ENCODE measurements around the gene SHMT2.

DNA sequence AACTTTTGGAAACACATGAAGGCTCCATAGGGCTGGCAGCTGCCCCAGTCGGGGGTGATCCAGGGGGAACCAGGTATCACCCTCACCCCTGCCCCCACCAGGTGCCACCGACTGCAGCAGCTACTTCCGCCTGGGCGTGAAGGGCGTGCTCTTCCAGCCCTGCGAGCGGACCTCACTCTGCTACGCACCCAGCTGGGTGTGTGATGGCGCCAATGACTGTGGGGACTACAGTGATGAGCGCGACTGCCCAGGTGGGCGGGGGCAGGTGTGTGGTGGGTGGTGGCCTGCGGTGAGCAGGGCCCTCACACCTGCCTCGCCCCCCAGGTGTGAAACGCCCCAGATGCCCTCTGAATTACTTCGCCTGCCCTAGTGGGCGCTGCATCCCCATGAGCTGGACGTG, 35.3 kb upstream of the SHMT2 start:
- TF ChIP-seq CTCF (IDR thresholded peaks at IDR 0.05): no peak
- no peak for TF ChIP-seq POLR2AphosphoS5 (IDR thresholded peaks at IDR 0.05)
- no peak for TF ChIP-seq POLR2A (IDR thresholded peaks at IDR 0.05)

Data from prostate gland (tissue), 2 donors.